GM18858 (cell line): Measurements from ENCODE around the gene B4GALT7.
"Not testable (repeated sequence)": the region's sequence is repeated elsewhere in the genome, so short reads cannot be mapped to it uniquely, and the experiment has no call there.

Experiments used
- ATAC-seq: cut with Tn5 transposase; IDR thresholded peaks from one replicate; pipeline ENCODE4 v1.9.1; 2021; ENCODE audit not compliant: unreplicated experiment

The B4GALT7 gene

GRCh38 chr5:177609076-177610059 lies 9.4 kb downstream of the B4GALT7 start:
- no peak for ATAC-seq

- no peak for ATAC-seq
These were observed 10.3 kb downstream of the B4GALT7 start for GRCh38 chr5:177610131-177610769.

GRCh38 chr5:177610770-177611445 lies 11.0 kb downstream of the B4GALT7 start:
- ATAC-seq, result no peak

- no peak for ATAC-seq
These were observed 11.7 kb downstream of the B4GALT7 start for GRCh38 chr5:177611446-177612214.

GRCh38 chr5:177612215-177612673 lies 12.3 kb downstream of the B4GALT7 start:
- no peak for ATAC-seq

- ATAC-seq, result no peak
These were observed 20.6 kb downstream of the B4GALT7 start for GRCh38 chr5:177620560-177620959.

GRCh38 chr5:177624172-177624571 lies 24.2 kb downstream of the B4GALT7 start:
- ATAC-seq, result not testable (repeated sequence)

GRCh38 chr5:177630186-177630585 lies 30.3 kb downstream of the B4GALT7 start:
- not testable (repeated sequence) for ATAC-seq

GRCh38 chr5:177634912-177635311 lies 35.0 kb downstream of the B4GALT7 start:
- not testable (repeated sequence) for ATAC-seq

GRCh38 chr5:177645462-177645861 lies 45.5 kb downstream of the B4GALT7 start:
- ATAC-seq, result not testable (repeated sequence)

GRCh38 chr5:177651235-177651634 lies 51.3 kb downstream of the B4GALT7 start:
- not testable (repeated sequence) for ATAC-seq

GRCh38 chr5:177657846-177658245 lies 57.9 kb downstream of the B4GALT7 start:
- ATAC-seq, result not testable (repeated sequence)

GRCh38 chr5:177658542-177658941 lies 58.6 kb downstream of the B4GALT7 start:
- not testable (repeated sequence) for ATAC-seq
